ENCODE results near the gene EVA1A.

Gene EVA1A

GRCh38 chr2:75540994-75541393 is 19.7 kb downstream of the EVA1A start:
- DNase-seq (ENCODE audit: low spot score) = no peak

- no peak for DNase-seq (ENCODE audit: low spot score)
These were observed 20.6 kb downstream of the EVA1A start for GRCh38 chr2:75539955-75540716.

- no peak for DNase-seq (ENCODE audit: low spot score)
These were observed 21.9 kb downstream of the EVA1A start for GRCh38 chr2:75538521-75539490.

- DNase-seq (ENCODE audit: low spot score) = no peak
These were observed 23.1 kb downstream of the EVA1A start for GRCh38 chr2:75537658-75538057.

- DNase-seq (ENCODE audit: low spot score) = no peak
These were observed 27.6 kb downstream of the EVA1A start for GRCh38 chr2:75533135-75533534.

- no peak for DNase-seq (ENCODE audit: low spot score)
These were observed 28.3 kb downstream of the EVA1A start for GRCh38 chr2:75532488-75532887.

GRCh38 chr2:75528221-75528977 is 32.3 kb downstream of the EVA1A start:
- DNase-seq (ENCODE audit: low spot score) = peak; percentile 11

- DNase-seq (ENCODE audit: low spot score) = no peak
These were observed 33.1 kb downstream of the EVA1A start for GRCh38 chr2:75527676-75528075.

GRCh38 chr2:75526842-75527241 is 33.9 kb downstream of the EVA1A start:
- no peak for DNase-seq (ENCODE audit: low spot score)

- peak; percentile 82 for DNase-seq (ENCODE audit: low spot score)
These were observed 35.1 kb downstream of the EVA1A start for GRCh38 chr2:75525434-75526310.

GRCh38 chr2:75524276-75524911 is 36.3 kb downstream of the EVA1A start:
- DNase-seq (ENCODE audit: low spot score) = no peak

GRCh38 chr2:75523313-75524275 is 37.1 kb downstream of the EVA1A start:
- peak; percentile 94 for DNase-seq (ENCODE audit: low spot score)

GRCh38 chr2:75522543-75523312 is 38.0 kb downstream of the EVA1A start:
- DNase-seq (ENCODE audit: low spot score) = peak; percentile 24

- DNase-seq (ENCODE audit: low spot score) = no peak
These were observed 39.4 kb downstream of the EVA1A start for GRCh38 chr2:75521225-75521872.

- no peak for DNase-seq (ENCODE audit: low spot score)
These were observed 40.9 kb downstream of the EVA1A start for GRCh38 chr2:75519843-75520242.

GRCh38 chr2:75518638-75519465 is 41.9 kb downstream of the EVA1A start:
- no peak for DNase-seq (ENCODE audit: low spot score)

- DNase-seq (ENCODE audit: low spot score) = no peak
These were observed 43.0 kb downstream of the EVA1A start for GRCh38 chr2:75517547-75518230.

Data from kidney tubule cell (primary cell).